NCI-H1105 (cell line): ENCODE measurements around the gene N4BP2L2.

Source experiments
- DNase-seq: peaks from one replicate; lab custom pipeline; 2025; lab: John Stamatoyannopoulos, UW

The N4BP2L2 gene

GRCh38 chr13:32530841-32531253 is 7.7 kb downstream of the N4BP2L2 start:
- no peak for DNase-seq

GRCh38 chr13:32528358-32528757 is 10.2 kb downstream of the N4BP2L2 start:
- DNase-seq: no peak

GRCh38 chr13:32527151-32527550 is 11.4 kb downstream of the N4BP2L2 start:
- no peak for DNase-seq

GRCh38 chr13:32525766-32526165 is 12.8 kb downstream of the N4BP2L2 start:
- DNase-seq: no peak

GRCh38 chr13:32515246-32515645 is 23.3 kb downstream of the N4BP2L2 start:
- no peak for DNase-seq

- no peak for DNase-seq
Observed at GRCh38 chr13:32511482-32511881, 27.1 kb downstream of the N4BP2L2 start.

GRCh38 chr13:32504876-32505275 is 33.7 kb downstream of the N4BP2L2 start:
- no peak for DNase-seq

GRCh38 chr13:32504263-32504662 is 34.3 kb downstream of the N4BP2L2 start:
- no peak for DNase-seq

GRCh38 chr13:32503727-32504126 is 34.9 kb downstream of the N4BP2L2 start:
- no peak for DNase-seq

- DNase-seq: no peak
Observed at GRCh38 chr13:32501064-32501463, 37.5 kb downstream of the N4BP2L2 start.

GRCh38 chr13:32499538-32500210 is 38.9 kb downstream of the N4BP2L2 start:
- DNase-seq: no peak

GRCh38 chr13:32497589-32497988 is 41.0 kb downstream of the N4BP2L2 start:
- no peak for DNase-seq

GRCh38 chr13:32496599-32497160 is 41.9 kb downstream of the N4BP2L2 start:
- DNase-seq: no peak

GRCh38 chr13:32495841-32496240 is 42.8 kb downstream of the N4BP2L2 start:
- DNase-seq: no peak

GRCh38 chr13:32495429-32495828 is 43.2 kb downstream of the N4BP2L2 start:
- no peak for DNase-seq

- no peak for DNase-seq
Observed at GRCh38 chr13:32491028-32491427, 47.6 kb downstream of the N4BP2L2 start.

GRCh38 chr13:32476892-32477291 is 61.7 kb downstream of the N4BP2L2 start:
- no peak for DNase-seq

- DNase-seq: no peak
Observed at GRCh38 chr13:32476021-32476731, 62.4 kb downstream of the N4BP2L2 start.

GRCh38 chr13:32474999-32475792 is 63.4 kb downstream of the N4BP2L2 start:
- no peak for DNase-seq

- DNase-seq: no peak
Observed at GRCh38 chr13:32473650-32474049, 64.9 kb downstream of the N4BP2L2 start.

- DNase-seq: no peak
Observed at GRCh38 chr13:32472194-32472621, 66.4 kb downstream of the N4BP2L2 start.

GRCh38 chr13:32471187-32471922 is 67.2 kb downstream of the N4BP2L2 start:
- no peak for DNase-seq
